Activated CD4-positive, CD25-positive, alpha-beta regulatory T cell treated with anti-CD3 and anti-CD28 coated beads, Interleukin-2, amount 50 U/mL, for 72 hours (primary cell): ENCODE measurements around the gene IL20.
"Not testable (repeated sequence)": the region's sequence is repeated elsewhere in the genome, so short reads cannot be mapped to it uniquely, and the experiment has no call there.

Source experiments
- DNase-seq: peaks from one replicate; pipeline ENCODE4 v3.0.0; 2021

Gene IL20

DNA sequence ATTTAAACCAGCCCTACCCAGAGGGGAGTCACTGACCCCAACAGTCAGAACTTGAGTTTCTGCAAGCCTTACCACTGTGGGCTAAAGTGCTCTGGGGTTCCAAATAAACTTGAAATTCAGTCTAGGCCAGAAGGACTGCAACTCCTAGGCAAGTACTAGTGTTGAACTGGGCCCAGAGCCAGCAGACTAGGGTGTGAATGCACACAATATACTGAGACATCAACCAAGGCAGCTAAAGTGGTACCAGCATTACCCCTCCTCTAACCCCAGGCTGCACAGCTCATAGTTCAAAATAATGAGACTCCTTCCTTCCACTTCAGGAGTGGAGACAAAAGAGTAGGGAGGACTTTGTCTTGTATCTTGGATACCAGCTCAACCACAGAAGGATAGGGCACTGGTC, 18.9 kb upstream of the IL20 start:
- DNase-seq, result no peak

DNA sequence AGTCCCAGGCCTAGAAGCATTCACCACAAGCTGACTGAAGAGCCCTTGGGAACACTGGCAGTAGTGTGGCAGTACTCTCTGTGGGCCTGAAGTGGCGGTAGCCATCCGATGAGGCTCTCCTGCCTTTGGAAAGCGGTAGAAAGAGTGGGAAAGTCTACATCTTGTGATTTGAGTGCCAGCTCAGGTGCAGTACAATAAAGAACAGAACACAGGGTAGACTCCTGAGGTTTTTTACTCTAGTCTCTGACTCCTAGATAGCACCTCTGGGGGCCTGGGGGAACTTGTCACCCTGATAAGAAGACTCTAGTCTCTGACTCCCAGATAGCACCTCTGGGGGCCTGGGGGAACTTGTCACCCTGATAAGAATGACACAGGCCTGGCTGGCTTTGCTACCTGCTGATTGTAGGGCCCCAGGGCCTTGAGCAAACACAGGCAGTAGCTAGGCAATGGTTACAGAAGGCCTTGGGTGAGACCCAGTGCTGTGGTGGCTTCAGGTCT, 18.0 kb upstream of the IL20 start:
- no peak for DNase-seq

DNA sequence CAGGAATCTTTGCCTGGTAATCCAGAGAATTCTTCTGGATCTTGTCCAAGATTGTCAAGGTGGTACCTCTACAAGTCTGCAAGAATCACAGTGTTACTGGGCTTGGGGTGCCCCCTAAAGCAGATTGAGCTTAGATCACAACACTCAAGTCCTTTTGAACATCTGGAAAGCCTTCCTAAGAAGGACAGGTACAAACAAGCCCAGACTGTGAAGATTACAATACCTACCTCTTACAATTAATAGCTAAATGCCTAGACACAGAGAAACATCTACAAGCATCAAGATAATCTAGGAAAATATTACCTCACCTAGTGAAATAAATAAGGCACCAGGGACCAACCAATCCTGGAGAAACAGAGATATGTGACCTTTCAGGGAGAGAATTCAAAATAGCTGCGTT, 17.5 kb upstream of the IL20 start:
- no peak for DNase-seq

DNA sequence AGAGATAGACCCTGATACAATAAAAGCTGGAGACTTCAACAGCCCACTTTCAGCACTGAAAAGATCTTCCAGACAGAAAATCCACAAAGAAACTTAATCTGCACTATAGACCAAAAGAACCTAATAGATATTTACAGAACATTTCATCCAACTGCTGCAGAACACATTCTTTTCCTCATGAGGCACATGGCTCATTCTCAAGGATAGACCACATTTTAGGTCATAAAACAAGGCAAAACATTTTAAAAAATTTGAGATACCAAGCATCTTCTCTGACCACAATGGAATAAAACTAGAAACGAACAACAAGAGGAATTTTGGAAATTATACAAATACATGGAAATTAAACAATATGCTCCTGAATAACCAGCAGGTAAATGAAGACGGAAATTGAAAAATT, 15.0 kb upstream of the IL20 start:
- DNase-seq, result no peak

DNA sequence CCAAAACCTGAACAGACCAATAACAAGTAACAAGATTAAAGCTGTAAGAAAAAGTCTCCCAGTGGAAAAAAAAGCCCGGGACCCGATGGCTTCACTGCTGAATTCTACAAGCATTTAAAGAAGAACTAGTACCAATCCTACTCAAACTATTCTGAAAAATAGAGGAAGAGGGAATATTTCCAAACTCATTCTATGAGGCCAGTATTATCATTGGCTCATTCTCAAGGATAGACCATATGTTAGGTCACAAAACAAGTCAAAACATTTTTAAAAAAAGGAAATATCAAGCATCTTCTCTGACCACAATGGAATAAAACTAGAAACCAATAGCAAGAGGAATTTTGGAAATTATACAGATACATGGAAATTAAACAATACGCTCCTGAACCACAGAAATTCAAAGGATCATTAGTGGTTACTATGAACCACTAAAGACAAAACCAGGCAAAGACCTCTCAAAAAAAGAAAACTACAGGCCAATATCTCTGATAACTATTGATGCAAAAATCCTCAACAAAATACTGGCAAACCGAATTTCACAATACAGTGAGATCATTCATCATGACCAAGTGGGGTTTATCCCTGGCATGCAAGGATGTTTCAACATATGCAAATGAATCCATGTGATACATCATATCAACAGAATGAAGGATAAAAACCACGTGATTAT, 13.9 kb upstream of the IL20 start:
- no peak for DNase-seq

DNA sequence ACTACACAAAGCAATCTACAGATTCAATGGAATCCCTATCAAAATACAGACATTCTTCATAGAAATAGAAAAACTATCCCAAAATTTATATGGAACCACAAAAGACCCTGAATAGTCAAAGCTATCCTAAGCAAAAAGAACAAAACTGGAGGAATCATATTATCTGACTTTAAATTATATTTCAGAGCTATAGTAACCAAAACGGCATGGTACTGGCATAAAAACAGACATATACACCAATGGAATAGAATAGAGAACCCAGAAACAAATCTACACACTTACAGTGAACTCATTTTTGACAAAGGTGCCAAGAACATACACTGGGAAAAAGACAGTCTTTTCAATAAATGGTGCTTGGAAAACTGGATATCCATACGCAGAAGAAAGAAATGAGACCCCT, 12.8 kb upstream of the IL20 start:
- DNase-seq, result not testable (repeated sequence)

DNA sequence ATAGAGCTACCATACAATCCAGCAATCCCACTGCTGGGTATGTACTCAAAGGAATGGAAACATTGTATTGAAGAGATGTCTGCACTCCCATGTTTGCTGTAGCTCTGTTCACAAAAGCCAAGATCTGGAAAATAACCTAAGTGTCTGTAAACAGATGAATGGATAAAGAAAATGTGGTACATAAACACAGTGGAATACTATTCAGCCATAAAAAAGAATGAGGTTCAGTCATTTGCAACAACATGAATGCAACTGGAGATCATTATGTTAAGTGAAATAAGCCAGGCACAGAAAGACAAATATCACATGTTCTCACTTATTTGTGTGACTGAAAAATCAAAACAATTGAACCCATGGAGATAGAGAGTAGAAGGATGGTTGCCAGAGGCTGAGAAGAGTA, 11.7 kb upstream of the IL20 start:
- not testable (repeated sequence) for DNase-seq

DNA sequence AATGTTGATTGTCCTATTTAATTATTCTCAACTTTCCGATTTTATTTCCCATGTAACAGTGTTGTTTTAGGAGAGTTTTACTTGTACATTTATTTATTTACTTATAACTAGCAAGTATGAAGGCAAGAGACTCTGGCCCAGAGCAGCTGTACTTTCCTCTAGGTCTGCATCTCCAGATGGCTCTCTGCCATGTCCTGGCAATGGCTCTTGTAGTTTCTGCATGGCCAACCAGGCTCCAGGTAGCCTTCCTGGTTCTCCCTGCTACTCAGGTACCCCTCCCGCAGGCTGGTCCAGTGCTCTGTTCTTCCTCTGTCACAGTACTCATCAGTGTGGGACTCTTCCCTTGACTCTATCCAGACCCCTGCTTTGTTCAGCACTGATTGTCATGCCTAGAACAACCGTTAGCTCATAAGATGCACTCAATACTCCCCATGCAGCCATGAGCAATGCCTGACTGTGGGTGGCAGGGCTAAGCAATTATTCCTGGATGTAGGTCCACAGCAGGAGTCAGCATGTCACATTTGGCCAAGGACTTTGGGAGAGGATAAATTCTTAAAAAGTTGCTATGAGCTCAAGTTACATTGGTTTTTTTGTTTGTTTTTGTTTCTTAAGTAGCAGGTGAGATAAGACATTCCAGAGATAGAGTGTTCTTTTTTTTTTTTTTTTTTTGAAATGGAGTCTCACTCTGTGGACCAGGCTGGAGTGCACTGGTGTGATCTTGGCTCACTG, 10.9 kb upstream of the IL20 start:
- no peak for DNase-seq

DNA sequence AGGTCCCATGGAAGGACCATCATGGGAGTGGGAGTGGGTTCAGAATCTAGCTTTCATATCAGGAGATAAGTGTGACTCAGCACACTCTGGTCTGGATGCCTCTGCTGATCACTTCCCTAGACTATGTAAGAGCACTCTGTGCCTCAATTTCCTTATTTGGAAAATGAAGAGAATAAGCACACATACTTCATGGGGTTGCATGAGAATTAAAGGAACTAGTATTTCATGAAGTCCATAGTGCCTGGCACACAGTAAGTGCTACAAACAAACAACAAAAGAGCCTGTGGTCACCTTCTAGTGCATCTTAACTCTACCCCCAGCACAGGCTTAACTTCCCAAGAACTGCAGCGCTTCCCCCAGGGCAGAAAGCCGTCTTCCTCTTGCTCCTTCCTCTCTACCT, 9.6 kb upstream of the IL20 start:
- no peak for DNase-seq

DNA sequence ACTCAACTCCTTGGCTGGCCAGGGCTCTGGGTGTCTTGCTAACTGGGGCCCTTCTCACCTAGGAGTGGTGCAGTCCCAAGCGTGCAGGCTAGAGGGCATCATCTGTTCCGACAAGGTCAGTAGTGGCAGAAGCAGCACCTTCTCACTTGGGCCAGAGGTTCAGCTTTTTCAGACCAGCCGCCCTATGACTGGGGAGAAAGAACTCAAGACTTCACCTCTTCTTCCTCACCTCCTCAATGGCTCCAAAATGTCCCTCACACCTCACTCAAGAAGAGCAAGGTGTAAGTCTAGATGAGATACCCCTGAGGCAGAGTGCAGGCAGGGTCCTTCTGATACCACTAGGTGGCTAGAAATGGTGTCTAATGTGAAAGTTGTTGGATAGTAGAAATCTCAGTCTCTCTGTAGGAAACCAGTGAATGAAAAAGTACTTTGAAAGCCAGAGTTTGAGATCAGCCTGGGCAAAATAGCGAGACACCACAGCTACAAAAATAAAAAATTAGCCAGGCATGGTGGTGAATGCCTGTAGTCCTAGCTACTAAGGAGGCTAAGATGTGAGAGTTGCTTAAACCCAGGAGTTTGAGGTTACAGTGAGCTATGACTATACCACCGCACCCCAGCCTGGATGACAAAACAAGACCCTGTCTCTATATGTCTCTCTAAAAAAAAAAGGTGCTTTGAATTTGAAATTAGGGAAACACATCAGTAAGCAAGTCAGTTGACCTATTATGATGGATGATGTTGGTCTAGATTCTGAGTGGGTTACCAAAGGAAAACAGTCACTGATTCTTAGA, 8.6 kb upstream of the IL20 start:
- no peak for DNase-seq

DNA sequence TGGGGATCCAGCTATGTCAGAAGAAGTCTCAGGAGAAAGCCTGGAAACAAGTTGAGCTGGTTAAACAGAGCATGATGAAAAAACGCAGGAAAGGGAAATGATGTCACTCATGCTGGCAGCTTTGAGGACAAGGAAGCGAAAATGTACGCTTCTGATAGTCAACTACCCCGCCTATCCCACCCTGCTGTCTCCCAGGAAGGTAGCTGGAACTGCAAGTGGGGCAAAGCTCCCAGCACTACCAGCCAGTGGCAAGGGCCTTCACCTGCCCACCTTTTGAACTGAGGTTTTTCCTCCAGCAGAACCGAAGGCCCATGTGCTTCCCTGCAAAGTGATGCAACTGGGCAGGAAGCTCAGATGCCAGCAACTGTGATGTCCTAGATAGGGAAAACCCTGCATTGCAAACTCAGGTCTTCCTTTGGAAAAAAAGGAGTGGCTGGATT, 6.3 kb upstream of the IL20 start:
- no peak for DNase-seq

DNA sequence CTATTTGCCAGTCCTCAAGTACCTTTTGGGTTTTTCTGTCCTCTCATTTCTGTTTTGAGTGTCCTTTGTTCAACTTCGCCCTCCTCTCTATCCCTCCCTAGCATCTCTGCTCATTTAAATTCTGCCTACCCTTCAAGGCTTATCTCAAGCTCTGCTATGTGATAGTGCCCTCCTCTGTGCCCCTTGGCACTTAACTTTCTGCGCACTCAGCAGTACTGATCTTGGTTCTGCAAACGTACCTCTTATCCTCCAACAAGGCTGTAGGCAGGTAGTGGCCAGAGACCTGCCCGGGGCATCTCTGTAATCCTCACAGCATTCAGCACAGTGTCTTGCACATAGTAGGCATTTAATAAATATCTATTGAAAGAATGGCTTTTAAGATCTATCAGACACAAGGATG, 5.3 kb upstream of the IL20 start:
- DNase-seq, result no peak

DNA sequence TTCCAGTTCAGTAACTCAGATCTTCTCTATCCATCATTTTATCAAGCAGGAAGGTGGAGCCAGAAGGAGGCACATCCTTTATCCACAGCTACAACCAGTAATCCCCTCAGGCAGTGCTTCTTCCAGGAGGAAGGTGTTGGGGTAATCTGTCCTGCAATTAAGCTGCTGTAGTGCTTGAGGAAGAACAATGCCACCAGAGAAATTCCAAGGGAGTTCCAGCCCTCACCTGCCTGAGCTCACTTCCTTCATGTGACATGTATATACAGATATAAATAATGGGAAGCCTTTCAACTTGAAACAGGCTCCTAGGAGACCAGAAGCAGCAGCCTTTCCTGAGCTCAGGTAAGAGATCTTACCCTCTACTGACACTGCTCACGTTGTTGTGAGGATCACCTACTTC, 2.2 kb upstream of the IL20 start:
- no peak for DNase-seq

DNA sequence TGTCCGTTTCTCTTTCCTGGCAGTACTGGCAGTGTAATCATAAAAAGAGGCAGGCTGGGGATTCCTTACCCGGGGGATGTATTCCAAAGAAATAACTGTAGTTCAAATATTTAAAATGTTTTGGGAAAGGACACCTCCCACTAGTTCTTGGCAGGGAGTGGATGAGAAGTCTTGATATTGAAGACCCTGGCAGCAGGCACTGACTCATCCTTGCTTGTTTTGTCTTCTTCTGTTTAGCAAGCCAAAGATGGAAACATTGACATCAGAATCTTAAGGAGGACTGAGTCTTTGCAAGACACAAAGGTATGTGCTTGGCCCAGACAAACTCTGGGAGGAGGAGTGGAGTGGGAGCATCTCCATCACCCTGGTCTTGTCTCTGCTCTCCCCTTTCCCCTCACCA, 639 bp downstream of the IL20 start:
- DNase-seq, result no peak

DNA sequence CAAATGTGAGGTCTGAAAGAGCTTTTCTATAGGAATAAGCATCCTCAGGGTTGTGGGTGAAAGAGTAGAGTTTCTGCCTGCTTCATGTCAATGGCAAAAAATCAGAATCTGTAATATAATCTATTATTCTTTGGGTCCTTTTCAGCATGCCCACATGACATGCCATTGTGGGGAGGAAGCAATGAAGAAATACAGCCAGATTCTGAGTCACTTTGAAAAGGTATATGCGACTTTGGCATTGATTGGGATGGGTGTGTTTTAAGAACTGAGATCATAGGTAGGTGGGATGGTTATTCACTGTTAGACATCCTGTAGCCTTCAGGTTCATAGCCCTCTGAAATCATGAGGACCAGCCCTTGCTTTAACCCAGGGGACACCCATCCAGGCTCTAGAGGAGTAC, 1.8 kb downstream of the IL20 start:
- DNase-seq, result no peak

DNA sequence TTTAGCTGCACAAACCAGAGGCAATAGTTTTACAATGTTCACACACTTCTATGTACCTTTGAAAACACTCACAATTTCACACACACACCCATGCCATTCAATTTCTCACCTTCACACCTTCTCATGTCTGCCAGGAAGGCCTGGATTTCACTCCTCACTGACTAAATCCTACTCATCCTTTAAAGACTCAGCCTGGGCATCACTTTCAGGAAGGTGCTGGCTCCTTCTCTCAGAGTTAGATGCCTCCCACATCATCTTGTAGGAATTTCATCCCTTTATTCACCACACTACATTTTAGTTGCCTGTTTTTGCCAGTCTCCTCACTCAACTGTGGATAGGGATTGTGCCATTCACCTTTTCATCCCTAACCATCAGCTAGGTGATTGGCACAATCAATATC, 2.3 kb downstream of the IL20 start:
- no peak for DNase-seq

DNA sequence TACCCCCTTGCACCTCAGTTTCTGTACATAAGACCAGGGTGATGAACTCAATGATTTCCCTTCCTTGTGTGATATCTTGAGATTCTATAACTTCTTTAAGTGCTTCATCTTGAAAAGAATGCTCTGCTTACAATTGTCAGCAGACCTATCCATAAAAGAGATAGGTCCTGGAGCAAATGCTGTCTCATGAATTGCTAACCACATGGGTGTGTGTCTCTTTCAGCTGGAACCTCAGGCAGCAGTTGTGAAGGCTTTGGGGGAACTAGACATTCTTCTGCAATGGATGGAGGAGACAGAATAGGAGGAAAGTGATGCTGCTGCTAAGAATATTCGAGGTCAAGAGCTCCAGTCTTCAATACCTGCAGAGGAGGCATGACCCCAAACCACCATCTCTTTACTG, 2.8 kb downstream of the IL20 start:
- no peak for DNase-seq

DNA sequence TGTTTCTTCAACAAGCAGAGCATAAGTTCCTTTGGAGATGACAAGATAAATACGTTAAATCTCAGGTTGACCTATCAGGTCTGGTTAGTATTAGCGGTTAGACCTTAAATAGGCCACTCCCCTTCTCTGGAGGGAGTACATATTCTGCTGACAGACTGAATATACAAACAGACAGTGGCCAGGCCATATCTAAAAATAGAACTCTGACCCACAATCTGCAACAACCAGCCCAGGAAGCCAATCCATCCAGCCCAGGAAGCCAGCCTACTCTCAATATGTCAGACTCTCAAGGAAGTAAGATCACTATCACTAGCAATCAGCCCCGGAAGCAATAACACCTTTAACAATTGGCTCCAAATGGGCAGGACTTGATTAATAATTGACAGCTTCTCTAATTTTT, 6.7 kb downstream of the IL20 start:
- no peak for DNase-seq

DNA sequence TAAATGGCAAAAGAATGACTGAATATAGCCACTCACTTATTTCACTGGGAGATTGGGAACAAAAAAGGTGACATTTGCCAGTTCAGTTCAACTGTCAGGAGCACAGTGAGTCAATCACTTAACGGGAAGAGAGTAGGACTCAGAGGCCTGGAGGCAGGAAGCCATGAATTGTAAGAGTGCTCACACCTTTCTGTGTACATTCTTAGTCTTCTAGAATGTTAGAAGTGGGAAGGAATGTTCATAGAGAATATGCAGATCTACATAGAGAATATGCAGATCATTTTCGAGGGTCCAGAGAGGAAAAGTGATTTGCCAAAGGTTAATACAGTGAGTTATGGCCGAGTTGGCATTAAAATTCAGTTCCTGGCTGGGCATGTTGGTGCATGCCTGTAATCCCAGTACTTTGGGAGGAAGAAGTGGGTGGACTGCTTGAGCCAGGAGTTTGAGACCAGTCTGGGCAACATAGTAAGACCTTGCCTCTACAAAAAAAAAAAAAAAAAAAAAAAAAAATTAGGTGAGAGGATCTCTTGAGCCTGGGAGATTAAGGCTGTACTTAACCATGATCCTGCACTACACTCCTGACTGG, 8.3 kb downstream of the IL20 start:
- DNase-seq, result no peak

DNA sequence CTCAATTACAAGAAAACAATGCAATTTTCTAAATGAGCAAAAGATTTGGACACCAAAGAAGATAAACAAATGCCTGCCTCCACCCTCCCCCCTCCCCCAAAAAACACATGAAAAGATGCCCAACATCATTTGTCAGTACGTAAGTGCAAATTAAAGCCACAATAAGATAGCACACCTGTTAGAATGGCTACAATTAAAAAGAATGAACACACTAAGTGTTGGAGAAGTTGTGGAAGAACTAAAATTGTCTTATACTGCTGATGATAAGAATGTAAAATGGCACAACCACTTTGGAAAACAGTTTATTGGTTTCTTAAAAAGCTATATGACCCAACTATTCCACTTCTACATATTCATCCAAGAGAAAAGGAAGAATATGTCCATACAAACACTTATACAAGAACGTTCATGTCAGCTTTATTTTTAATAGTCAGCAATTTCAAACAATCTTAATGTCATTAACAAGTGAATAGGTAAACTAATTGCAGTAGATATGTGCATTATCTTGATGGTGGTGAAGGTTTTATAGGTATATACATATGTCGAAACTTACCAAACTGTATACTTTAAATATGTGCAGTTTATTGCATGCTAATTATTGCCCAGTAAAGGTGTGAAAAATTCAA, 10.4 kb downstream of the IL20 start:
- DNase-seq, result no peak

DNA sequence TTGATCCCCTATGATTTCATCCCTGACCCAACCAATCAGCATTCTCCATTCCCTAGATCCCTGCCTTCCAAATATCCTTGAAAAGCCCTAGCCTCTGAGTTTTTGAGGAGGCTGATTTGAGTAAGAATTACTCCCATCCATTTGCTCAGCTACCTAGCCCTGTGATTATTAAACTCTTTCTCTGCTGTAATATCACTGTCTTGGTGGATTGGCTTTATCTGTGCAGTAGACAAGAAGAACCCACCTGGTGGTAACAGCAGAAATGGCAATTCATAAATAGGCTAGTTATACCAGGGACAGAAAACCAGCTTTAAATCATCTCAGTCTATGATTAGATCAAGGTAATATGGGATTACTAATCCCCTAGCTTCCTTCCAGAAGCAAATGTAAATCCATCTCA, 13.0 kb downstream of the IL20 start:
- DNase-seq, result no peak

DNA sequence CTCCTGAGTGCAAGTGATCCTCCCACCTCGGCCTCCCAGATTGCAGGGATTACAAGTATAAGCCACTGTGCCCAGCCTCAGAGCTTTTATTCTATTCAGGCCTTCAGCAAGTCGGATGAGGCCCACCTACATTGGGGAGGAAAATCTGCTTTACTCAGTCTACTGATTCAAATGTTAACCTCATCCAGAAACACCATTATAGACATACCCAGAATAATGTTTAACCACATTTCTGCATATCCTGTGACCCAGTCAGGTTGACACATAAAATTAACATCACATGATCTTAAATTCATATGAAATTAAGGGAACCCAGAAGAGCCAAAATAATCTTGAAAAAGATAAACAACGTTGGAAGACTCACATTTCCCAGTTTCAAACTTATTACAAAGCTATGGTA, 14.9 kb downstream of the IL20 start:
- no peak for DNase-seq

DNA sequence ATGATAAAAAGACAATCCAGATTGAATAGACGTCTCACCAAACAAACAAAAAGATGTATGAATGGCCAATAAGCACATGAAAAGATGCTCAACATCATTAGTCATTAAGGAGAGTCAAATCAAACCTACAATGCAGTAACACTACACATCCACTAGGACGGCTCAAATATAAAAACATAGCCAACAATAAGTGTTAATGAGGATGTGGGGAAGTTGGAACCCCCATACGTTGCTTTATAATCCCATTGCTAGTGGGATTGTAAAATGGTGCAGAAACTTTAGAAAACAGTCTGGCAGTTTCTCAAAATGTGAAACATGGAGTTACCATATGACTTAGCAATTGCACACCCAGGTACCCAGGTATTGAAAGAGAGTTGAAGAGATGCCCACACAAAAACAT, 17.1 kb downstream of the IL20 start:
- DNase-seq, result no peak
